GM12874 (cell line): ENCODE measurements around the gene ZC3H15.

Source experiments
- TF ChIP-seq, protein P1 (sequence below): IDR thresholded peaks from 2 replicates; pipeline ENCODE4 v1.5.1; 2011; ENCODE audit warnings: low read depth, mild to moderate bottlenecking, control low read depth, low read length, moderate library complexity; ENCODE audit not compliant: insufficient read depth

The ZC3H15 gene

DNA sequence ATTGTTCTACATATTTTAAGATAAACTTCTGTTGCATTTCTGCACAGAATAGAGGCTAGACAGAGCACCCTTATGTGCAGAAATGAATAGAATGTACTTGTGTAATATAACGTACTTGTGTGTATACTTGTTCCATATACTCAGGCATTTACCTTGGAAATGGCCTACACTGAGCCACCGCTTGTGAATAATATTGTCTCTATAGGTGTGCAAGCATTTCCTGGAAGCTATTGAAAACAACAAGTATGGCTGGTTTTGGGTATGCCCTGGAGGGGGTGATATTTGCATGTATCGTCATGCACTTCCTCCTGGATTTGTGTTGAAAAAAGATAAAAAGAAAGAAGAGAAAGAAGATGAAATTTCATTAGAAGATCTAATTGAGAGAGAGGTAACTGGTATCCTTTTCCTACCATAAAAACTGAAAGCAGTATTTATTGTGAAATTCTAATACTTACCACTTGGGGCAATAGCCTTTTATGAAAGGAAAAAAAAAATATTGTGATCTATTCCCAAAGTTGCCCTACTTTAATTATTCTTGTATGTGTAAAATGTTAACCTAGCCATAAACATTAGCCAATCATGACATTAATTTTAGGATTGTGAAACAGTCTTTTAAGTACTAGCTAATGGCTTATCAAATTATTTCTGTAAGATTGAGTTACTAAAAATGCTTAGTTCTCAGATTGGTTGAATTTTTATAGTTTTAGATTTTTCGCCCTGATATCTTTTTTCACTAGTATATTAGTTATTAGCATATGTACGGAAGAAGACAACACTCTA, 18.0 kb downstream of the ZC3H15 start:
- TF ChIP-seq, protein P1, sequence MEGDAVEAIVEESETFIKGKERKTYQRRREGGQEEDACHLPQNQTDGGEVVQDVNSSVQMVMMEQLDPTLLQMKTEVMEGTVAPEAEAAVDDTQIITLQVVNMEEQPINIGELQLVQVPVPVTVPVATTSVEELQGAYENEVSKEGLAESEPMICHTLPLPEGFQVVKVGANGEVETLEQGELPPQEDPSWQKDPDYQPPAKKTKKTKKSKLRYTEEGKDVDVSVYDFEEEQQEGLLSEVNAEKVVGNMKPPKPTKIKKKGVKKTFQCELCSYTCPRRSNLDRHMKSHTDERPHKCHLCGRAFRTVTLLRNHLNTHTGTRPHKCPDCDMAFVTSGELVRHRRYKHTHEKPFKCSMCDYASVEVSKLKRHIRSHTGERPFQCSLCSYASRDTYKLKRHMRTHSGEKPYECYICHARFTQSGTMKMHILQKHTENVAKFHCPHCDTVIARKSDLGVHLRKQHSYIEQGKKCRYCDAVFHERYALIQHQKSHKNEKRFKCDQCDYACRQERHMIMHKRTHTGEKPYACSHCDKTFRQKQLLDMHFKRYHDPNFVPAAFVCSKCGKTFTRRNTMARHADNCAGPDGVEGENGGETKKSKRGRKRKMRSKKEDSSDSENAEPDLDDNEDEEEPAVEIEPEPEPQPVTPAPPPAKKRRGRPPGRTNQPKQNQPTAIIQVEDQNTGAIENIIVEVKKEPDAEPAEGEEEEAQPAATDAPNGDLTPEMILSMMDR, result no peak

DNA sequence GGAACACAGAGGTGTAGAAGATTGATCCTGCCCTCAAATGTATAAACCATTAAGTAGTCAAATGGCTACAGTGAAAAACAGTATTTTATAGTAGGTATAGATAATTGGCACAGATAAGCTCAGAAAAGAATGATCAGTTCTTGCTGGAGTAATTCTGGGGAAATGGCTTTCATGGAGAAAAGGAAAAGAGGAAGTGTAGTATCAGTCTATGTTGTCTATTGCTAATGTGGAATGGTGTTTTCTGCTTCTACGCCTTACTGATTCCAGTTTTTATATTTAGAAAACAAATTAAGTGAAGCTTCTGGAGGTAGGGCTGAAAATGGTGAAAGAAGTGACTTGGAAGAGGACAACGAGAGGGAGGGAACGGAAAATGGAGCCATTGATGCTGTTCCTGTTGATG, 22.2 kb downstream of the ZC3H15 start:
- TF ChIP-seq, protein P1, result no peak

DNA sequence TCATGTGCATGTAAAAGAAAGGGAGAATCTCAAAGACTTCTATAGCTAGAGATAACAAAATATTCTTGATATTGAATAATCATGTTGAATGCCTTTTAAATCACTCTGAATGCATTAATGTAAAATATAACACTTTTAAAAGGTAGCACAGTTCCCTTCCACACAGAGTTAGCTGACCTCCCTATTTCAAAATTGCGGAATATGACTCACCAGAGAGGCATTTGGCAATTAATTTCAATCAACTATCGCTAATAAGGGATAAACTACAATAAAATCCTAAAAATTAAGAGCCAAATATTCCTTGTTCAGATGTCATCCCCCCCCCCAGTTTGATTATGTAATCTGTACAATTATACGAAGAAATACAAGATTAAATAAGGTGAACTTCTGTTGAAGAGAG, 29.3 kb downstream of the ZC3H15 start:
- TF ChIP-seq, protein P1, result no peak

- TF ChIP-seq, protein P1, result no peak
Observed at GRCh38 chr2:186516396-186516795, 30.3 kb downstream of the ZC3H15 start.

DNA sequence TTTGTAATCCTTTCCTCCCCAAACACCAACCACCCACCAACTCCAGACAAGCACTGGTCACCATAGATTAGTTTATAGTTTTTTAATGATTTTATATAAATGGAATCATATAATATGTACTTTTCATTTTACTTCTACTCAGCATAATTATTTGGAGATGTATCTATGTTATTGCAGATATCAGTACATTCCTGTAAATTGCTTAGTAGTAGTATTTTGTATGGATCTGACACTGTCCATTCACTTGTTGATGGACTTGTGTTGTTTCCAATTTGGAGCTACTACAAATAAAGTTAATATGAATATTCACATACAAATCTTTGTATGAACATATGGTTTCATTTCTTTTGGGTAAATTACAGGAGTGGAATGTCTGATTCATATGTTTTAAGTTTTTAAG, 31.0 kb downstream of the ZC3H15 start:
- TF ChIP-seq, protein P1, result no peak

GRCh38 chr2:186518291-186518690, 32.2 kb downstream of the ZC3H15 start:
- TF ChIP-seq, protein P1, result no peak

DNA sequence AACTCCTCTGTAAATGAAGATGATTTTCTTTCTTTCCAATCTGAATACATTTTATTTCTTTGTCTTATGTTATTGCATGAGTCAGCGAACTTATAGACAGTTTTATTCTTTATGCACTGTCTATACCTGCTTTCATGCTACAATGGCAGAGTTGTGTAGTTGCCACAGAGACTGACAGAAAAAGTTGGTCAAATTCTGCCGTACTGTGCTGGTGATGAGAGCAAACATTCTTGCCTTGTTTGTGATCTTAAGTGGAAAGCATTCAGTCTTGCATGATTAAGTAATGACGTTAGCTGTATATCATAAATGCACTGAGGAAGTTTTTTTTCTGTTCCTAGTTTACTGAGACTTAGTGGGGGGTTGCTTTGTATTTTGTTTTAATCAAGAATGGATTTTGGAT, 32.9 kb downstream of the ZC3H15 start:
- TF ChIP-seq, protein P1, result no peak
